HG03520 (cell line): ENCODE results near the gene PPP1R3D.
"Not testable (repeated sequence)": the region's sequence is repeated elsewhere in the genome, so short reads cannot be mapped to it uniquely, and the experiment has no call there.

Experiments
- ATAC-seq: cut with Tn5 transposase; IDR thresholded peaks from one replicate; pipeline ENCODE4 v1.9.1; 2021; ENCODE audit warnings: mild to moderate bottlenecking, moderate library complexity; ENCODE audit not compliant: unreplicated experiment

Gene PPP1R3D

DNA sequence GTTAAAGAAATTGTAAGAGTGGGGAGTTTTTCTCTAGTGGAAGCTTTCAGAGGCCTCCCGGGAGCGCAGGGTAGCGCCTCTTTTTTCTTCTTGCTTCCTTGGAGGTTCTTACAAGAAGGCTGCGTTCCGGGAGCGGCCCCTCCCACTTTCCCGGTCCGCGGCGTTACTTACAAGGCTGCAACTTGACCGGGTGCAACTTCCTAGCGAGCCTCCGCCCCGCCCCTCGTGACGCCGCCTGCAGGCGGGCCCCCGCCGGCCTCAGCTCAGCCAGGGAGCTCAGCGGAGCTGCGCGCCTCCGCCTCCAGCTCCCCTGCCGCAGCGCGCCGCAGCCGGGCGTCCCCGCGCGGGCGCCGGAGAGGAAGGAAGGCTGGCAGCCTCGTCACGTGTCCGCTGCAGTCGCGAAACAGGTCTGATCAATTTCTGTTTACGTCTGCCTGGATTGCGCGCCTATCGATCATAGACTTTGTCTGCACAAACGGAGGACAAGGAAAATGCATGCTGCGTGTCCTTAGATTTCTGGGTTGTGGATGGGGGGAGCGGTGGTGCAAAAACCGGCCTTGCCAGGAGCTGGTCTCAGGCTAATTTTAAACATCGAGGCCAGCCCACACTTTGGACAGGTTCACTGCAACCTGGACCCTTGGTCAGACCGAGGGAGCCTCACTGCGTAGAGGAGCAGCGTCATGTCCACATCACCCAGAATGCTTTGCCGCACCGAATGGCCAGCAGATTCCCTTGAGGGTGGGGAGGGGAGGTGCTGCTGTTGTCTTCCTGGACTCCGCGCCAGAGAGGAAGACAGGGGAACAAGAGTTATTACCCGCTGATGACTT lies at the start of gene PPP1R3D, which contains the start of gene FAM217B:
Gene PPP1R3D (minus strand): TSS at position 177 of the 827 bp plus-strand sequence. CDS start 374 bp downstream, outside the sequence.
Gene FAM217B (plus strand): TSS at position 261 of the 827 bp plus-strand sequence. CDS start 3,555 bp downstream, outside the sequence.
- ATAC-seq = peak; percentile 92

DNA sequence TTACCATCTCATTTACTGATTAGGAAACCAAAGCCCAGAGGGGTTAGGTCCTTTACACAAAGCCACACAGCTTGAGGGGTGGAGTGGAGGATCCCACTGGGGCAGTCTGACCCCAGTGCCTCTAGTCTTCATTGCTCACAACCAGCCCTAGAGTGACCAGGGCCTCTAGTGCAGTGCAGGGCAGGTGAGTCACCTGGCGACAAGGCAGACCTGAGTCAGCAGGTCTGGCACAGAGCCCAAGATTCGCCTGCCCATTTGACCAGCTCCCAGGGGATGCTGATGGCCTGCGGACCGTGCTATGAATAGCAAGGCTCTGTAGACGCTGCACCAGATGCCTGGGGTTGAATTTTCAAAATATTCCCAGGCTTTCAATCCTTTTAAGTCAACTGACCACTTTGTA lies 48.0 kb upstream of the PPP1R3D start:
- ATAC-seq = no peak

GRCh38 chr20:59987135-59987534 lies 47.0 kb upstream of the PPP1R3D start:
- ATAC-seq = no peak

- no peak for ATAC-seq
Observed at GRCh38 chr20:59985864-59986263, 45.8 kb upstream of the PPP1R3D start.

- ATAC-seq = no peak
Observed at GRCh38 chr20:59985164-59985563, 45.1 kb upstream of the PPP1R3D start.

DNA sequence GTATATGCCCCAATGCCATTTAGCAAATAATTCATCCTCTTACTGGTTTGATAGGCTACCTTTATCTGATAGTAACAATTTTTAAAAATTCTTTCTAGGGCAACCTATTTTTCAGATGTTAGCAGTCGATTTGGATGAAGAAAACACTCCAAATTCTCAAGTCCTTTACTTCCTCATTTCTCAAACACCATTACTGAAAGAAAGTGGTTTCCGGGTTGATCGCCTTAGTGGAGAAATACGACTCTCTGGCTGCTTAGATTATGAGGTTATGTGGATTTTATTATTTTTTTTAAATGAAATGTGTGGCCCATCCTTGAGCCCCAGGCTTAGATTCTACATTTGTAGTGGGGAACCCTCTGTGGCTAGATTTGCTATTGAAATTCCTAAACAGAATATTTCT lies 44.4 kb upstream of the PPP1R3D start:
- ATAC-seq = no peak

DNA sequence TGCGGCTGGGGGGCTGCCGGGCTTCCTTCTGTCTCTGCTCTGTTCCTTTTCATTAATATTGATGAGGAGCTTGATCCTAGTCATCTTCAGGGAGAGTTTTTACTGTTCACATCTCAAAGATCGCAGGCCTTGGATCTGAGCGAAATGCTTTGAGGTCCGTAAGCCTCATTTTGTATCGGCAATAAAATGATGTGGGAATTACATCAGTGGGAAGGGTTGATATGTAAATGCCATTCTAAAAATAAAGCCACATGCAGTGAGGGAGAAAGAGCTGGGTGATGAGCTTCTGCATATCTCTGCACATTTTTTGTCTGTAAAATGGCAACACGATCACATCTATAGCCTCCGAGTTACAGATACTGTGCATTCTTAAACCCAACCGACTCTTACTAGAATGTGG lies 43.0 kb upstream of the PPP1R3D start:
- ATAC-seq = no peak

GRCh38 chr20:59977086-59977485 lies 37.0 kb upstream of the PPP1R3D start:
- ATAC-seq = no peak

DNA sequence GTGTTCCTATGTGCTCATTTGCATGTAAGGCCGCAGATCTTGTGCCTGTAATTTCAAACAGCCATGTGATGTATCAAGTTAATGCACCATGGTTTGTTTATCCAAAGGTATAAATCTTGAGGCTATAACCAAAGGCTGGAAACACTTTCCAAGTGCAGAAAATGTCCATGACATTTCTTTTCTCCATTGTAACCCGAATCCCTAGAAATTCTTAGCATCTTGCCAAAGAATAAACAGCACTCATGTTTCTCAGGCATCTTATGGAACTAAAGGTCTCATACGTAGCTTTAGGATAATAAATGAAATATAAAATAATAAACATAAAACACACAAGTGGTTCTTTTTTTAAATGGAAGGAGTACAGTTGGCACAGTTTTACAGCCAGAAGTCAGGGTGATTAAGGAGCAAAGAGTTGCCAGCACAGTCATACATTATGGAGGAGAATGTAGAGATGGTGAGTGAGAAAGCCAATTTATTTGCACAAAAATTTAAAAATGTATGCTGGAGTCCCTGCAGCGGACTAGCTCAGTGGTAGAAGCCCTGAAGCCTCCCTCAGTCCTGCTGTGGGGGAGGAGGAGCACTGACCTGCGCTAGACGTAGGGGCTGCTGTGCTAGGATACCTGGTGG lies 36.2 kb upstream of the PPP1R3D start:
- no peak for ATAC-seq

DNA sequence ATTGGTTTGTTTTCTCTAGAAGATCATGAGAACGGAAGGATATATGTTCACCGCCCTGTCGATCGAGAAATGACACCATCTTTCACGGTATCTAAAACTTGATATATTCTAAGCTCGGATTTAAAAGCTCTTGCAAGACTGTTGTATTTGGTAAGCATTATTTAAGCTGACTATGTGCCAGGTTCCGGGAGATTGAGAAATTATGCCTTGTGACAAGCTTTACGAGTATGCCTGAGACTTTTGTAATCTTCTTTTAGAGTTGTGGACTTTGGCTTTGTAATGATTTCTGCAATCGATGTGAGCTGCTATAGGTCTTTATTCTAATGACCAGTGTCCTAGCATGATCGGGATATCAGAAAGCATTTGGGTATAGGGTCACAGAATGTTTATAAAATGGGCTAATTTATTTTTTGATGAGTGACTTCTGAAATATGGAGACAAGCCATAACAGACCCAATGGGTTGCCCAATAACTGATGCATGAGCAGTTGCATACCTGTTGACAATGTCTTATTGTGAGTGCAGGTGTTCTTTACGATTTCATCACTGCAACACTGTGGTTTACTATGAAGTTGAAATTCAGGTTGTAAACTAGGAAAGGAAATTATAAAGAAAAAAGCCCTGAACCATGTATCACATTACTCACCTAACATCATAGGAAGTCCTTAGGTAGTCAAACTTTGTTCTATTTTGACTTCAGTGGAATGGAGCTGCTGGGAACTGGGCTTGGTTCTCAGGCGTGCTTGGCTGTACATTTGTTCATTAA lies 32.1 kb upstream of the PPP1R3D start:
- ATAC-seq = no peak

- no peak for ATAC-seq
Observed at GRCh38 chr20:59971428-59971827, 31.3 kb upstream of the PPP1R3D start.

- ATAC-seq = no peak
Observed at GRCh38 chr20:59966428-59966827, 26.3 kb upstream of the PPP1R3D start.

GRCh38 chr20:59962155-59962554 lies 22.1 kb upstream of the PPP1R3D start:
- ATAC-seq = no peak

GRCh38 chr20:59961423-59961822 lies 21.3 kb upstream of the PPP1R3D start:
- no peak for ATAC-seq

DNA sequence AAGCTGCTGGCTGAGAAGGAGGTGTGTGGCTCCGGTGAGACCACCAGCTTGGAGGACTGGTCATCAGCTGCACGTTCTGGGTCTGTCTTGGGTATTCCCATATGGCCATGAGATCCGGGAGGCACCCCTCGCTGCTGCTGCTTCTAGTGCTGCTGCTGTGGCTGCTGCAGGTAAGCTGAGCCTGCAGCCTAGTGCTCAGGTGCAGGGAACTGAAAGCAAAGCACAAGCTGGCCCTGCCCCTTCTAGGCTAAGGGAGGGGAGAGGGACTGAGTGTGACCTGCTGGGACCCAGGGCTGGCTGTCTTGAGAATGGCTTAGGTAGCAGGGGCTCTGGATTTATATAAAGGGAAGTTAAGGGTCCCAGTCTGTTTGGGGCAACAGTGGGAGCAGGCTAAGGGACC lies 18.5 kb upstream of the PPP1R3D start:
- ATAC-seq = no peak

DNA sequence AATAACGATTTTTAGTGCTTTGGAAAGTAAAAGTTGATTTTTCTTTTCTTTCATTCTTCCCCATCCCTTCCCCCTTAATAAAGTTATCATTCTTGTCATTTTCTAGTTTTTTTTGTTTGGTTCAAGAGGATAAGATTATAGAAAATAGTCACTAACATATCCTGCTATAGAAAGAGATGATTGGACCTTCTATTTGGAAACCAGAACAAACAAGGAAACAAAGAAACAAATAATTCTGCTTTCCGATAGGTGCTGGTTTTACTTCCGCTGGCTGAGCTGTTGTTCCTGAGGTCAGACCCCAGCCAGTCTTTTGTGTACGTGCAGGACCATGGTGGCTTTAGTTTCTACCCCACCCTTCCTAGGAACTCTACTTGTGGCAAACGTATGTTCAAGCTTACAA lies 18.0 kb upstream of the PPP1R3D start, which contains the start of gene CDH26:
Gene CDH26 (plus strand): TSS at position 301 of the 400 bp plus-strand sequence. CDS start 304 bp downstream, outside the sequence.
- ATAC-seq = no peak

DNA sequence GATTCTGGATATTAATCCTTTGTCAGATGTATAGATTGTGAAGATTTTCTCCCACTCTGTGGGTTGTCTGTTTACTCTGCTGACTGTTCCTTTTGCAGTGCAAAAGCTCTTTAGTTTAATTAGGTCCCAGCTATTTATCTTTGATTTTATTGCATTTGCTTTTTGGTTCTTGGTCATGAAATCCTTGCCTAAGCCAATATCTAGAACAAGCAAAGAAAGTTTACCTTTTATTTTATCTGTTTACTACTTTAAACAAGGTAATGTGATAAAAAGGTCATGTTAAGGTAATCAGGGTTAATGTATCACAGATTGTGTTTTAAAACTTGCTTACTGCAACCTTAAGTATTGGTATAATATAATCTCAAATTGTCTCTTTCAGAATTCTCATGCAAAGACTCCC lies 17.5 kb upstream of the PPP1R3D start:
- not testable (repeated sequence) for ATAC-seq

DNA sequence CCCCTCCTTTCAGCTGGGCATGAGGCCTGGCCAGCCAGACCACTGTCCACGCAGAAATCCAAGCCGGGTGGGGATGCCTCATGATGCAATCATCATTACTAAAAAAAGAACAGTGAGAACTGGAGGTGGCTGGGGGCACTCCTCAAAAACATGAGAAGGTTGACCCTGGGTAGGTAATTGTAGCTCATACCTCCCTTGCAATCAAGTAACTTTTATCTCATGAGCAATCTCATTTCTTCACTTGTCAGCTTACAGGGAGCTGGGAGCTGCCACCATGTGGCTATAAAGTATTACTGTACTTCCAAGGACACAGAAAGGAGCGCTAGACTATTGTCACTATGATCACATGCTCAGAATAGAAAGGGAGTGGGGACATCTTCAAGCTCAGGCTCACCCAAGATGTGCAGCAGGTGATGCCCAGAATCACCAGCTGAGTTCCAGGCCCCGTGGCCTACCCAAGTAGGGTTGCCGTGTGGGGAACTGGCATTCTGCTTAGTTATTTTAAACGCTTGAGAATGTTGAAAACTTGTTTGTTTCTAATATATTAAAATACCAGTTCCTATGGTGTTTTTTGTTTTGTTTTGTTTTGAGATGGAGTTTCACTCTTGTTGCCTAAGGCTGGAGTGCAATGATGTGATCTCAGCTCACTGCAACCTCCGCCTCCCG lies 15.2 kb upstream of the PPP1R3D start:
- no peak for ATAC-seq

- no peak for ATAC-seq
Observed at GRCh38 chr20:59954718-59955117, 14.6 kb upstream of the PPP1R3D start.

DNA sequence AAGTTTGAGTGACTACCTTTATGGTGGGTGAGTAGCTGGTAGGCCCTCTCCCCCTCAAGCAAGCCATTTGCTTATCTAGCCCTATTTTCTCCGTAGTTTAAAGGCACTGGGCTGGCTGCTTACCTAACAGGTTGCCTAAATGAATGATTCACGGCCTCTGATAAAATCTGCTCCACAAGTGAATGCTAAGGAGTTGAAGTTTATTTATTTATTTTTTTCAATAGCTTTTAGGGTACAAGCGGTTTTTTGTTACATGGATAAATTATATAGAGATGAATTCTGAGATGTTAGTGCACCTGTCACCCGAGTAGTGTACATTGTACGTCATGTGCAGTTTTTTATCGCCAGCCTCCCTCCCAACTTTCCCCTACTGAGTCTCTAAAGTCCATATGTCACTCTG lies 9.8 kb upstream of the PPP1R3D start:
- no peak for ATAC-seq
